SK-N-SH treated with all-trans-retinoic acid at 6 μM for 48 hours (cell line): ENCODE data around the gene CADM1.

Source experiments
- ATAC-seq: fragments of 200-7000 bp; cut with Tn5 transposase; 3 replicates; pipeline ENCODE4 v1.9.1; 2020; ENCODE audit warnings: mild to moderate bottlenecking, moderate library complexity
- ARNTL ChIP-seq: fragments of 450-650 bp; formaldehyde crosslinking; IDR thresholded peaks from 2 replicates; pipeline ENCODE4 v1.5.0; 2020; ENCODE audit warnings: low read depth, mild to moderate bottlenecking, moderate library complexity, borderline replicate concordance
- BACH2 ChIP-seq: fragments of 250-450 bp; sonication (Bioruptor Pico); IDR thresholded peaks from 2 replicates; pipeline ENCODE4 v1.9.0; 2021; ENCODE audit warnings: mild to moderate bottlenecking, borderline replicate concordance
- CSDC2 ChIP-seq: fragments of 250-450 bp; sonication (Bioruptor Pico); IDR thresholded peaks from 2 replicates; pipeline ENCODE4 v1.5.0; 2020; ENCODE audit warnings: mild to moderate bottlenecking, moderate library complexity
- CSRNP3 ChIP-seq: fragments of 250-450 bp; sonication (Bioruptor Pico); IDR thresholded peaks from 2 replicates; pipeline ENCODE4 v1.5.1; 2021; ENCODE audit warnings: mild to moderate bottlenecking, moderate library complexity
- ESRRG ChIP-seq: fragments of 250-450 bp; sonication (Bioruptor Pico); IDR thresholded peaks from 2 replicates; pipeline ENCODE4 v1.6.1; 2021; ENCODE audit warnings: mild to moderate bottlenecking
- GLIS3 ChIP-seq: fragments of 250-450 bp; sonication (Bioruptor Pico); IDR thresholded peaks from 2 replicates; pipeline ENCODE4 v1.5.0; 2020; ENCODE audit warnings: mild to moderate bottlenecking, moderate library complexity
- ISL1 ChIP-seq: fragments of 250-450 bp; sonication (Bioruptor Pico); IDR thresholded peaks from 2 replicates; pipeline ENCODE4 v2.1.2; 2022; ENCODE audit warnings: mild to moderate bottlenecking, moderate library complexity
- OSR1 ChIP-seq: fragments of 250-450 bp; sonication (Bioruptor Pico); IDR thresholded peaks from 2 replicates; pipeline ENCODE4 v1.8.0; 2022; ENCODE audit warnings: moderate library complexity, mild to moderate bottlenecking, inconsistent platforms
- POU6F1 ChIP-seq: fragments of 250-450 bp; sonication (Bioruptor Pico); IDR thresholded peaks from 2 replicates; pipeline ENCODE4 v1.8.0; 2021; ENCODE audit warnings: low read depth, mild to moderate bottlenecking, moderate library complexity, borderline replicate concordance
- PPARA ChIP-seq: fragments of 250-450 bp; sonication (Bioruptor Pico); IDR thresholded peaks from 2 replicates; pipeline ENCODE4 v1.5.0; 2020; ENCODE audit warnings: mild to moderate bottlenecking, borderline replicate concordance
- RARB ChIP-seq: fragments of 250-450 bp; sonication (Bioruptor Pico); IDR thresholded peaks from 2 replicates; pipeline ENCODE4 v1.8.0; 2021; ENCODE audit warnings: mild to moderate bottlenecking, moderate library complexity
- SNAI2 ChIP-seq: fragments of 250-450 bp; sonication (Bioruptor Pico); IDR thresholded peaks from 2 replicates; pipeline ENCODE4 v1.5.0; 2020; ENCODE audit warnings: mild to moderate bottlenecking, moderate library complexity
- TCF4 ChIP-seq: fragments of 250-450 bp; sonication (Bioruptor Pico); IDR thresholded peaks from 2 replicates; pipeline ENCODE4 v1.8.0; 2021; ENCODE audit warnings: mild to moderate bottlenecking, moderate library complexity, borderline replicate concordance
- TOX ChIP-seq: fragments of 250-450 bp; sonication (Bioruptor Pico); IDR thresholded peaks from 2 replicates; pipeline ENCODE4 v1.8.0; 2021; ENCODE audit warnings: mild to moderate bottlenecking, moderate library complexity, borderline replicate concordance
- TSHZ2 ChIP-seq: fragments of 250-450 bp; sonication (Bioruptor Pico); IDR thresholded peaks from 2 replicates; pipeline ENCODE4 v1.5.0; 2020; ENCODE audit warnings: mild to moderate bottlenecking, moderate library complexity
- ZFP3 ChIP-seq: fragments of 250-450 bp; sonication (Bioruptor Pico); IDR thresholded peaks from 2 replicates; pipeline ENCODE4 v1.5.0; 2020; ENCODE audit warnings: mild to moderate bottlenecking, moderate library complexity
- ZFP30 ChIP-seq: fragments of 450-650 bp; formaldehyde crosslinking; IDR thresholded peaks from 2 replicates; pipeline ENCODE4 v1.5.0; 2022; ENCODE audit warnings: mild to moderate bottlenecking, moderate library complexity
- ZNF565 ChIP-seq: fragments of 450-650 bp; formaldehyde crosslinking; conservative IDR thresholded peaks from 2 replicates; pipeline ENCODE4 v1.5.0; 2020; ENCODE audit warnings: low read depth, mild to moderate bottlenecking, moderate library complexity
- ZNF70 ChIP-seq: fragments of 450-650 bp; formaldehyde crosslinking; IDR thresholded peaks from 2 replicates; pipeline ENCODE4 v1.5.0; 2020; ENCODE audit warnings: mild to moderate bottlenecking, moderate library complexity
- ZNF8 ChIP-seq: fragments of 450-650 bp; formaldehyde crosslinking; IDR thresholded peaks from 2 replicates; pipeline ENCODE4 v1.5.0; 2020; ENCODE audit warnings: mild to moderate bottlenecking, moderate library complexity
- TF ChIP-seq, protein P1 (sequence below): fragments of 250-450 bp; sonication (Bioruptor Pico); IDR thresholded peaks from 2 replicates; pipeline ENCODE4 v1.8.0; 2020; ENCODE audit warnings: mild to moderate bottlenecking, moderate library complexity, borderline replicate concordance

The CADM1 gene

GRCh38 chr11:115126515-115127208 is 377.6 kb downstream of the CADM1 start:
- TF ChIP-seq POU6F1 (CRISPR knock-in tag) (no peak), ESRRG (no peak), PPARA (CRISPR knock-in tag) (no peak), OSR1 (CRISPR knock-in tag) (no peak), RARB (no peak), GLIS3 (no peak), TSHZ2 (no peak), CSDC2 (CRISPR knock-in tag) (no peak)
- ATAC-seq, result no peak

GRCh38 chr11:115126092-115126491 is 378.1 kb downstream of the CADM1 start:
- no peak for TF ChIP-seq ZNF70 (CRISPR knock-in tag)
- TF ChIP-seq ZNF565 (CRISPR knock-in tag), result no peak
- no peak for TF ChIP-seq ARNTL (CRISPR knock-in tag)
- TF ChIP-seq TCF4 (CRISPR knock-in tag), result no peak
- no peak for TF ChIP-seq SNAI2 (CRISPR knock-in tag)
- TF ChIP-seq, all 23 proteins: peak for 0
- no peak for ATAC-seq

- TF ChIP-seq CSDC2 (CRISPR knock-in tag), result no peak
- no peak for TF ChIP-seq ZFP30
- no peak for TF ChIP-seq PPARA (CRISPR knock-in tag)
- no peak for TF ChIP-seq TSHZ2
- TF ChIP-seq ZFP3 (CRISPR knock-in tag), result no peak
- TF ChIP-seq GLIS3, result no peak
- TF ChIP-seq ARNTL (CRISPR knock-in tag), result no peak
- TF ChIP-seq POU6F1 (CRISPR knock-in tag), result no peak
- TF ChIP-seq SNAI2 (CRISPR knock-in tag), result no peak
- no peak for TF ChIP-seq RARB
- TF ChIP-seq TCF4 (CRISPR knock-in tag), result no peak
- ATAC-seq, result no peak
Observed at GRCh38 chr11:115124786-115125185, 379.4 kb downstream of the CADM1 start.

DNA sequence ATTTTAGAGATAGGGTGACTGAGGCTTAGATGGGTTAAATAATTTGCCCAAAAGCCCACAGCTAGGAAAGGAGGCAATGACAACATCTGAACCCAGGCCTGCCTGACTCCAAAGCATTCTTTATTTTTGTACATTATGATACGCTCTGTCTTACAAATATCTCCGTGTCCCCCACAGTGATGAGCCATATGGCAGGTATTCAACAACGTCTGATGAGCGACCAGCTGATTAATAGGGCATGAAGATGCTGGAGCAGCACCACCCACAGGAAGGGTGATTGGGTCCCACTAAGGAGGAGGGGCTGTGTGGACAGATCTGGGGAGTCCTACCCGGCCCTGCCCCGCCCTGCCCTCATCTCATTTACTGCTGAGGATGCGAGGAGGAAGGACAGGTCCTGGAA is 380.6 kb downstream of the CADM1 start:
- no peak for ATAC-seq
- TF ChIP-seq GLIS3 (no peak), ZNF8 (CRISPR knock-in tag) (no peak), PPARA (CRISPR knock-in tag) (no peak), SNAI2 (CRISPR knock-in tag) (no peak), TOX (CRISPR knock-in tag) (no peak), ISL1 (CRISPR knock-in tag) (no peak), BACH2 (CRISPR knock-in tag) (no peak), ESRRG (no peak), OSR1 (CRISPR knock-in tag) (no peak), CSRNP3 (no peak)
- TF ChIP-seq, protein P1, sequence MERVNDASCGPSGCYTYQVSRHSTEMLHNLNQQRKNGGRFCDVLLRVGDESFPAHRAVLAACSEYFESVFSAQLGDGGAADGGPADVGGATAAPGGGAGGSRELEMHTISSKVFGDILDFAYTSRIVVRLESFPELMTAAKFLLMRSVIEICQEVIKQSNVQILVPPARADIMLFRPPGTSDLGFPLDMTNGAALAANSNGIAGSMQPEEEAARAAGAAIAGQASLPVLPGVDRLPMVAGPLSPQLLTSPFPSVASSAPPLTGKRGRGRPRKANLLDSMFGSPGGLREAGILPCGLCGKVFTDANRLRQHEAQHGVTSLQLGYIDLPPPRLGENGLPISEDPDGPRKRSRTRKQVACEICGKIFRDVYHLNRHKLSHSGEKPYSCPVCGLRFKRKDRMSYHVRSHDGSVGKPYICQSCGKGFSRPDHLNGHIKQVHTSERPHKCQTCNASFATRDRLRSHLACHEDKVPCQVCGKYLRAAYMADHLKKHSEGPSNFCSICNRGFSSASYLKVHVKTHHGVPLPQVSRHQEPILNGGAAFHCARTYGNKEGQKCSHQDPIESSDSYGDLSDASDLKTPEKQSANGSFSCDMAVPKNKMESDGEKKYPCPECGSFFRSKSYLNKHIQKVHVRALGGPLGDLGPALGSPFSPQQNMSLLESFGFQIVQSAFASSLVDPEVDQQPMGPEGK (CRISPR knock-in tag), result no peak
